HepG2 (cell line): Measurements from ENCODE around the gene TNIP1. TPM values are rescaled to one million over a fixed set of nuclear protein-coding genes. Genes with fewer than 3 reads are reported as not detected.
A peak's percentile ranks its signal among the peaks of the same experiment; 100 is the strongest.

Experiments used
- ATAC-seq: fragments of 200-7000 bp; cut with Tn5 transposase; 3 replicates; pipeline ENCODE4 v1.9.1; 2020; ENCODE audit warnings: mild to moderate bottlenecking, moderate library complexity
- BruUV-seq: library from RNA; stranded (reverse); fragments of 400-500 nt; replicated peaks from 2 replicates; lab custom pipeline; 2021; lab: Mats Ljungman, UMichigan
- CTCF ChIA-PET: fragments of 300-600 bp; formaldehyde crosslinking; extraction: SDS; loops from one replicate; lab custom pipeline; 2021; ENCODE audit warnings: low total read pairs, inconsistent platforms, low intra/inter-chr PET ratio; lab: Yijun Ruan, JAX
- POLR2A ChIA-PET: fragments of 350-600 bp; sonication (Branson Sonifier 250); formaldehyde crosslinking; loops from one replicate; lab custom pipeline; 2020; ENCODE audit warnings: antibody characterized with exemption, inconsistent platforms; lab: Yijun Ruan, JAX
- DNase-seq: peaks from one replicate; pipeline ENCODE4 v3.0.0-alpha.2; 2015; ENCODE audit warnings: low spot score
- FAIRE-seq: peaks from 3 replicates; lab custom pipeline; 2011; peaks lifted over from hg19 to GRCh38; lab: Jason Lieb, UNC
- H2AFZ ChIP-seq: one replicate; pipeline ENCODE4 v1.6.1; 2011; ENCODE audit warnings: low read length, inconsistent platforms
- H3K27ac ChIP-seq: fragments of 300-600 bp; 3 replicates; pipeline ENCODE4 v1.8.0; 2011; ENCODE audit warnings: mixed run types, mild to moderate bottlenecking, mixed read lengths, low read length, inconsistent platforms; ENCODE audit not compliant: insufficient read depth; ENCODE audit errors: extremely low read length
- H3K27me3 ChIP-seq, 2 experiments: fragments of 200-600 bp in 1 of 2; 2 replicates in 1 of 2; 3 replicates in 1 of 2; pipeline versions ENCODE4 v1.6.0 to v1.8.0; 2011; ENCODE audit warnings: low read length in 2 of 2, mild to moderate bottlenecking in 2 of 2, moderate library complexity in 2 of 2, inconsistent platforms in 1 of 2; ENCODE audit not compliant: insufficient read depth in 2 of 2, control insufficient read depth in 1 of 2
- H3K36me3 ChIP-seq, 2 experiments: fragments of 200-600 bp in 1 of 2; replicated peaks in 1 of 2; 2 replicates in 1 of 2; 3 replicates in 1 of 2; pipeline versions ENCODE4 v1.5.1 to v1.8.0; 2011; ENCODE audit warnings: low read length in 2 of 2, inconsistent platforms in 1 of 2; ENCODE audit not compliant: insufficient read depth in 2 of 2, control insufficient read depth in 1 of 2
- H3K4me1 ChIP-seq: 2 replicates; pipeline ENCODE4 v1.5.1; 2012; ENCODE audit warnings: low read length, inconsistent platforms; ENCODE audit not compliant: insufficient read depth
- H3K4me2 ChIP-seq: 2 replicates; pipeline ENCODE4 v1.6.0; 2011; ENCODE audit warnings: low read depth, low read length, inconsistent platforms
- H3K4me3 ChIP-seq, 3 experiments: fragments of 200-600 bp in 1 of 3; sonication (generic), shearing (Covaris generic) in 1 of 3; replicated peaks in 1 of 3; 2 replicates each; pipeline ENCODE4 v1.5.1; 2011 to 2016; ENCODE audit warnings: low read length in 3 of 3, inconsistent platforms in 2 of 3, low read depth in 2 of 3, mild to moderate bottlenecking in 2 of 3, control low read depth in 1 of 3, mixed read lengths in 1 of 3; ENCODE audit not compliant: insufficient read depth in 1 of 3
- H3K79me2 ChIP-seq: one replicate; pipeline ENCODE4 v1.6.1; 2011; ENCODE audit warnings: low read length, inconsistent platforms; ENCODE audit not compliant: insufficient read depth
- H3K9ac ChIP-seq: 2 replicates; pipeline ENCODE4 v1.6.0; 2011; ENCODE audit warnings: mild to moderate bottlenecking, low read depth, low read length, inconsistent platforms; ENCODE audit not compliant: insufficient read depth
- H3K9me3 ChIP-seq: 2 replicates; pipeline ENCODE4 v1.5.1; 2012; ENCODE audit warnings: mild to moderate bottlenecking, low read length
- H4K20me1 ChIP-seq: 2 replicates; pipeline ENCODE4 v1.6.0; 2011; ENCODE audit warnings: inconsistent platforms, mild to moderate bottlenecking, low read length, moderate library complexity; ENCODE audit not compliant: insufficient read depth
- BCL6 ChIP-seq: IDR thresholded peaks from 2 replicates; pipeline ENCODE4 v1.6.1; 2016; ENCODE audit warnings: missing genetic modification reagents, missing compliant biosample characterization
- BHLHE40 ChIP-seq: IDR thresholded peaks from 2 replicates; pipeline ENCODE4 v1.6.1; 2011; ENCODE audit warnings: low read length, improper control_type of control experiment
- EP300 ChIP-seq, 3 experiments: sonication (generic) in 1 of 3; formaldehyde crosslinking in 1 of 3; IDR thresholded peaks; 2 replicates each; pipeline versions ENCODE4 v1.5.1 to v1.6.1; 2011 to 2020; ENCODE audit warnings: low read depth in 2 of 3, low read length in 2 of 3, borderline replicate concordance in 1 of 3, improper control_type of control experiment in 1 of 3, mild to moderate bottlenecking in 1 of 3, missing genetic modification reagents in 1 of 3, moderate library complexity in 1 of 3
- MED1 ChIP-seq: sonication (generic); formaldehyde crosslinking; IDR thresholded peaks from 2 replicates; pipeline ENCODE4 v1.4.0; 2020; ENCODE audit warnings: missing genetic modification reagents
- NR2F2 ChIP-seq: IDR thresholded peaks from 2 replicates; pipeline ENCODE4 v1.6.1; 2012; ENCODE audit warnings: low read depth, inconsistent platforms, borderline replicate concordance
- PHF5A ChIP-seq: IDR thresholded peaks from one replicate; pipeline ENCODE4 v1.6.1; 2018; ENCODE audit warnings: low read depth, missing genetic modification reagents; ENCODE audit not compliant: unreplicated experiment
- RAD51 ChIP-seq: fragments of 450-650 bp; IDR thresholded peaks from 2 replicates; pipeline ENCODE4 v1.6.1; 2016; ENCODE audit warnings: borderline replicate concordance
- SP5 ChIP-seq: IDR thresholded peaks from 2 replicates; pipeline ENCODE4 v1.6.1; 2016; ENCODE audit warnings: low read depth, borderline replicate concordance
- TAF15 ChIP-seq: fragments of 200-400 bp; formaldehyde crosslinking; IDR thresholded peaks from one replicate; pipeline ENCODE4 v1.6.1; 2018; ENCODE audit warnings: mild to moderate bottlenecking, low read depth, low read length; ENCODE audit not compliant: poor library complexity, severe bottlenecking
- THAP11 ChIP-seq: IDR thresholded peaks from 2 replicates; pipeline ENCODE4 v1.6.1; 2016; ENCODE audit warnings: missing biosample characterization, missing genetic modification reagents
- YY1 ChIP-seq: IDR thresholded peaks from 2 replicates; pipeline ENCODE4 v1.6.1; 2011; ENCODE audit warnings: low read length, low read depth, moderate library complexity, mild to moderate bottlenecking; ENCODE audit not compliant: insufficient read depth, insufficient replicate concordance
- ZMYM3 ChIP-seq: sonication (generic); formaldehyde crosslinking; IDR thresholded peaks from 2 replicates; pipeline ENCODE4 v1.5.1; 2020; ENCODE audit warnings: mild to moderate bottlenecking, missing genetic modification reagents
- ZNF605 ChIP-seq: sonication (generic); formaldehyde crosslinking; IDR thresholded peaks from 2 replicates; pipeline ENCODE4 v1.8.0; 2022; ENCODE audit warnings: mild to moderate bottlenecking, missing genetic modification reagents
- ZNF816 ChIP-seq: sonication (generic); formaldehyde crosslinking; IDR thresholded peaks from 2 replicates; pipeline ENCODE4 v1.8.0; 2022; ENCODE audit warnings: missing genetic modification reagents, mild to moderate bottlenecking, borderline replicate concordance
- WGBS: methylation state at CpG from one replicate; pipeline ENCODE4 v1.1.6; 2017; ENCODE audit warnings: low lambda C conversion rate; 5-methylcytosine and 5-hydroxymethylcytosine counted together
- in situ Hi-C: cut with HindIII; loops from 2 replicates; pipeline ENCODE4 v1.10.0; 2017; ENCODE audit warnings: low pct_unique_long_range_greater_than_20kb; ENCODE audit not compliant: extremely low pct_ligation_motif_present
- intact Hi-C: fragments of 100-400 bp; cut with micrococcal nuclease; formaldehyde crosslinking; loops from one replicate; pipeline ENCODE4 v1.10.0; 2022; ENCODE audit not compliant: unreplicated experiment
- polyA plus RNA-seq, 8 experiments: library from polyadenylated mRNA; depleted of rRNA in 3 of 8; stranded (reverse) in 7 of 8; unstranded in 1 of 8; fragments of >200 nt; fragmentation: Illumina TruSeq in 4 of 8; extraction: Trizol in 4 of 8; gene quantifications; 2 replicates each; pipeline versions ENCODE4 v1.2.1 to v1.2.3, GENCODE V29; 2011 to 2016; ENCODE audit warnings: low read depth in 4 of 8, missing spikeins in 1 of 8, mixed read lengths in 1 of 8; ENCODE audit not compliant: insufficient read depth in 1 of 8
- total RNA-seq, 5 experiments: library from RNA; depleted of rRNA; stranded (reverse); fragments of >200 nt; fragmentation: Illumina TruSeq; extraction: Trizol; gene quantifications; 2 replicates each; pipeline ENCODE4 v1.2.3, GENCODE V29; 2016; ENCODE audit warnings: low read depth in 1 of 5
- TF ChIP-seq, protein P1 (sequence below): sonication (generic); formaldehyde crosslinking; IDR thresholded peaks from 2 replicates; pipeline ENCODE4 v1.5.1; 2020; ENCODE audit warnings: missing genetic modification reagents, mild to moderate bottlenecking, borderline replicate concordance
- TF ChIP-seq, protein P2 (sequence below): sonication (generic); formaldehyde crosslinking; IDR thresholded peaks from 2 replicates; pipeline ENCODE4 v1.4.0; 2020; ENCODE audit warnings: missing genetic modification reagents

TNIP1 gene
- total and polyA plus RNA-seq, 2 of the 13 experiments (the other 11 are each of a cell fraction or from before 2014, with no cell fraction given): 26.2 to 45.9 TPM

DNA sequence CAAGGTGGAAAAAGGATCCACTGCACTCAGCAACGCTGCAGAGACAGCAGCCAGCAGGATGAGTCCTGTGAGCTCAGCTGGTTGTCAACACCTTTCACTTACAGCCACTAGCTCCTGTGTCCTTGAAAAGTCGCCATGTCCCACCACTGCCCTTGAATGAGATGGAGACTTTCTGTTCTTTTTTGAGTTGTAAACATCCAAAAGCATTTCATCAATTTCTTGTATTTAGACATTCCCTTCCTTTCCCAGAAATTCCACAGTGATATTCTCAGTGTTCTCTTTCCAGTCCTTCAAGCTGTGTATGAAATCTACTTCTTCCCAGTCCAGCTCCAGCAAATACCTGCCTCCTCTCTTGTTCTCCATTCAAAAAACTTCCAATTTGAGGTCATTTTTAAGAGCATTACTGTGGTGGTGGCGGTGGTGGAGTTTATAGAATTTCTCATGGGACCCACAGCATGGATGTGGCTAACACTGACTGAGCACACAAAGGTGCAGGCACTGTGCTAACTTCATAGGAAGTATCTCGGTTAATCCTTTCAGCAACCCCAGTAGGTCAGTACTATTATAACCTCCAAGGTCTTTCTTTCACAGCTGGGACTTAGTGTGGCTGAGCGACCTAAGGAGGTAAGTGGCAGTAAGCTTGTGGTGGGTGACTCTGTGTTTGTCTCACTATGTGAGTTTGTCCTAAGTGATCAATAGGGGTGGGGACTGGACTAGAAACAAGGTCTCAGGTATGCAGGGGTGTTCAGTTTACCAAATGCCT, 75.5 kb downstream of the TNIP1 start (continued):
- TF ChIP-seq EP300 (IDR thresholded peaks at IDR 0.05; ENCODE audit: low read depth in 2 of 2, low read length in 2 of 2): peak in 1 of 2 experiments; percentile 26; a peak in 1 of 4 replicates
- TF ChIP-seq EP300 (CRISPR knock-in tag; IDR thresholded peaks at IDR 0.05; ENCODE audit: borderline replicate concordance): no peak
- TF ChIP-seq YY1: peak; percentile 33
- peak; percentile 60; the same call in 1 of the 2 replicates for TF ChIP-seq ZNF605 (CRISPR knock-in tag)

DNA sequence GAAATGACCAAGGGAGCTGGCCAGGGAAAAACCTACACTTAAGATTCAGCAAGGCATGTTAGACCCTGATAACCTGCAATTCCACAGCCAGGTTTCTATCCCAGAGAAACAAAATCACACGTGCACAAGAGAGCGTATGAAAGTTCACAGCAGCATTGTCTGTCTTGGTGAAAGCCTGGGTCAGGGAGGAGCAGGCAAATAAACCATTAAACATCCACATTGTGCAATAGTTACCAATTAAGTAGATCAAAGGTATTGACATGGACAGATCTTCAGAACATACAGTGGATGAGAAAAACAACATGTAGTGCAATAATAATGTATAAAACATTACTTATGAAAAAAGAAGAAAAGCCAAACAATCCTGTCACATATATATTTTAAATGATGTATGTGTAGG, 76.3 kb downstream of the TNIP1 start:
- H3K9ac ChIP-seq: 0 out of 2 replicates have a peak overlapping the region, but pooled peaks have one; percentile 28
- no TSS peak for BruUV-seq
- H3K4me3 ChIP-seq: peak overlapping the region in 2 of 3 experiments; percentile 13 to 40; a peak in 2 of 6 replicates
- H3K36me3 ChIP-seq: no peaks in the 10 kb centered on the region
- intact Hi-C loops (loop anchor here (10.0 kb wide), 1 partner anchor 220 kb away; the partner anchor contains the start of gene CCDC69), in situ Hi-C loops (no loop called here)
- FAIRE-seq (peak; percentile 52), DNase-seq (peak; percentile 75), ATAC-seq (peak; percentile 45)
- peak overlapping the region; percentile 68 for H3K27ac ChIP-seq
- H3K4me1 ChIP-seq: peaks cover 77% of the 10 kb centered on the region
- WGBS: 0% methylated on average over 2 of the region's 2 CpGs
- no peaks in the 10 kb centered on the region for H4K20me1 ChIP-seq
- H3K9me3 ChIP-seq: no peaks in the 10 kb centered on the region
- no peaks in the 10 kb centered on the region for H3K27me3 ChIP-seq
- POLR2A ChIA-PET: interaction anchor here (0.8 to 3.3 kb wide), 3 partner anchors 9 to 16 kb away, joined by 3 to 31 read pairs (median 4); partner anchors contain the start of gene GPX3
- H2AFZ ChIP-seq: no peak overlapping the region
- CTCF ChIA-PET: no interaction called here
- no peaks in the 10 kb centered on the region for H3K79me2 ChIP-seq
- peak overlapping the region; percentile 70 for H3K4me2 ChIP-seq
- peak; percentile 40; the same call in 1 of the 2 replicates for TF ChIP-seq ZMYM3 (CRISPR knock-in tag)
- 0 out of 2 replicates have a peak, but pooled peaks have one; percentile 44 for TF ChIP-seq NR2F2
- TF ChIP-seq ZNF816 (CRISPR knock-in tag): 0 out of 2 replicates have a peak, but pooled peaks have one; percentile 59
- TF ChIP-seq, protein P1, sequence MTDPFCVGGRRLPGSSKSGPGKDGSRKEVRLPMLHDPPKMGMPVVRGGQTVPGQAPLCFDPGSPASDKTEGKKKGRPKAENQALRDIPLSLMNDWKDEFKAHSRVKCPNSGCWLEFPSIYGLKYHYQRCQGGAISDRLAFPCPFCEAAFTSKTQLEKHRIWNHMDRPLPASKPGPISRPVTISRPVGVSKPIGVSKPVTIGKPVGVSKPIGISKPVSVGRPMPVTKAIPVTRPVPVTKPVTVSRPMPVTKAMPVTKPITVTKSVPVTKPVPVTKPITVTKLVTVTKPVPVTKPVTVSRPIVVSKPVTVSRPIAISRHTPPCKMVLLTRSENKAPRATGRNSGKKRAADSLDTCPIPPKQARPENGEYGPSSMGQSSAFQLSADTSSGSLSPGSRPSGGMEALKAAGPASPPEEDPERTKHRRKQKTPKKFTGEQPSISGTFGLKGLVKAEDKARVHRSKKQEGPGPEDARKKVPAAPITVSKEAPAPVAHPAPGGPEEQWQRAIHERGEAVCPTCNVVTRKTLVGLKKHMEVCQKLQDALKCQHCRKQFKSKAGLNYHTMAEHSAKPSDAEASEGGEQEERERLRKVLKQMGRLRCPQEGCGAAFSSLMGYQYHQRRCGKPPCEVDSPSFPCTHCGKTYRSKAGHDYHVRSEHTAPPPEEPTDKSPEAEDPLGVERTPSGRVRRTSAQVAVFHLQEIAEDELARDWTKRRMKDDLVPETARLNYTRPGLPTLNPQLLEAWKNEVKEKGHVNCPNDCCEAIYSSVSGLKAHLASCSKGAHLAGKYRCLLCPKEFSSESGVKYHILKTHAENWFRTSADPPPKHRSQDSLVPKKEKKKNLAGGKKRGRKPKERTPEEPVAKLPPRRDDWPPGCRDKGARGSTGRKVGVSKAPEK (CRISPR knock-in tag): peak; percentile 74; the same call in 1 of the 2 replicates
- TF ChIP-seq TAF15: no peak
- TF ChIP-seq, protein P2, sequence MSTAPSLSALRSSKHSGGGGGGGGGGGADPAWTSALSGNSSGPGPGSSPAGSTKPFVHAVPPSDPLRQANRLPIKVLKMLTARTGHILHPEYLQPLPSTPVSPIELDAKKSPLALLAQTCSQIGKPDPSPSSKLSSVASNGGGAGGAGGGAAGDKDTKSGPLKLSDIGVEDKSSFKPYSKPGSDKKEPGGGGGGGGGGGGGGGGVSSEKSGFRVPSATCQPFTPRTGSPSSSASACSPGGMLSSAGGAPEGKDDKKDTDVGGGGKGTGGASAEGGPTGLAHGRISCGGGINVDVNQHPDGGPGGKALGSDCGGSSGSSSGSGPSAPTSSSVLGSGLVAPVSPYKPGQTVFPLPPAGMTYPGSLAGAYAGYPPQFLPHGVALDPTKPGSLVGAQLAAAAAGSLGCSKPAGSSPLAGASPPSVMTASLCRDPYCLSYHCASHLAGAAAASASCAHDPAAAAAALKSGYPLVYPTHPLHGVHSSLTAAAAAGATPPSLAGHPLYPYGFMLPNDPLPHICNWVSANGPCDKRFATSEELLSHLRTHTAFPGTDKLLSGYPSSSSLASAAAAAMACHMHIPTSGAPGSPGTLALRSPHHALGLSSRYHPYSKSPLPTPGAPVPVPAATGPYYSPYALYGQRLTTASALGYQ: 0 out of 2 replicates have a peak, but pooled peaks have one; percentile 46
- TF ChIP-seq RAD51: no peak
- TF ChIP-seq BHLHE40: peak; percentile 60; the same call in 1 of the 2 replicates
- peak; percentile 89 for TF ChIP-seq MED1 (CRISPR knock-in tag)
- peak; percentile 96 for TF ChIP-seq SP5 (CRISPR knock-in tag)
- TF ChIP-seq EP300 (IDR thresholded peaks at IDR 0.05; ENCODE audit: low read depth in 2 of 2, low read length in 2 of 2): peak in 1 of 2 experiments; percentile 81; a peak in 2 of 4 replicates
- TF ChIP-seq EP300 (CRISPR knock-in tag; IDR thresholded peaks at IDR 0.05; ENCODE audit: borderline replicate concordance): no peak; the same call in 1 of the 2 replicates
- TF ChIP-seq THAP11 (CRISPR knock-in tag): 0 out of 2 replicates have a peak, but pooled peaks have one; percentile 16
- TF ChIP-seq PHF5A (CRISPR knock-in tag): no peak
- TF ChIP-seq BCL6 (CRISPR knock-in tag): peak; percentile 63
